NCI-H128 (cell line): ENCODE data around the gene ZNF189.
A peak's percentile ranks its signal among the peaks of the same experiment; 100 is the strongest.

ENCODE experiments used
- DNase-seq: peaks from one replicate; lab custom pipeline; 2025; ENCODE audit not compliant: unreplicated experiment; lab: John Stamatoyannopoulos, UW

Gene ZNF189

GRCh38 chr9:101448680-101449070, 50.0 kb downstream of the ZNF189 start:
- DNase-seq: no peak

- DNase-seq: peak; percentile 39
Observed at GRCh38 chr9:101449071-101449721, 50.5 kb downstream of the ZNF189 start.

GRCh38 chr9:101450931-101451330, 52.3 kb downstream of the ZNF189 start:
- no peak for DNase-seq

GRCh38 chr9:101451498-101451897, 52.8 kb downstream of the ZNF189 start:
- DNase-seq: no peak

- no peak for DNase-seq
Observed at GRCh38 chr9:101453776-101454570, 55.3 kb downstream of the ZNF189 start.

- DNase-seq: no peak
Observed at GRCh38 chr9:101455656-101456240, 57.1 kb downstream of the ZNF189 start.

- DNase-seq: no peak
Observed at GRCh38 chr9:101457003-101457402, 58.4 kb downstream of the ZNF189 start.

GRCh38 chr9:101458963-101459631, 60.4 kb downstream of the ZNF189 start:
- DNase-seq: no peak
